Measurements from ENCODE around the gene CARD14. TPM values are rescaled to one million over a fixed set of nuclear protein-coding genes. Genes with fewer than 3 reads are reported as not detected.
A peak's percentile ranks its signal among the peaks of the same experiment; 100 is the strongest.

CARD14 gene
- total and polyA plus RNA-seq, 2 experiments from 2014 or later = 0.08 to 0.52 TPM

- Histone ChIP-seq H3K9me2 (ENCODE audit: insufficient read depth) (no peaks in the 10 kb centered on the region), H3K79me2 (replicated peaks; ENCODE audit: insufficient read depth) (peaks cover 7% of the 10 kb centered on the region; the same call in 1 of the 2 replicates), H3K4me3 (no peak overlapping the region), H3K27me3 (ENCODE audit: insufficient read depth) (no peaks in the 10 kb centered on the region), H3K36me3 (ENCODE audit: insufficient read depth) (no peaks in the 10 kb centered on the region), H3F3A (replicated peaks; ENCODE audit: low read depth) (peaks cover 7% of the 10 kb centered on the region; the same call in 1 of the 2 replicates), H2AFZ (no peak overlapping the region), H3K27ac (ENCODE audit: low read depth) (no peak overlapping the region), H4K20me1 (replicated peaks; ENCODE audit: insufficient read depth) (no peaks in the 10 kb centered on the region), H3K4me1 (ENCODE audit: insufficient read depth) (peaks cover 10% of the 10 kb centered on the region; the same call in 1 of the 2 replicates), H3K4me2 (no peak overlapping the region)
- Mint-ChIP-seq H3K4me3 (peak overlapping the region; percentile 4; the same call in 1 of the 3 replicates), H3K9me3 (no peaks in the 10 kb centered on the region; the same call in 2 of the 3 replicates), H3K27me3 (ENCODE audit: insufficient read depth, low read depth, poor library complexity) (peaks cover 6% of the 10 kb centered on the region), H3K27ac (no peak overlapping the region), H3K36me3 (ENCODE audit: low read depth) (peaks cover 12% of the 10 kb centered on the region; the same call in 2 of the 3 replicates), H3K4me1 (peaks cover 33% of the 10 kb centered on the region)
- DNase-seq (ENCODE audit: low spot score) (no peak), ATAC-seq (no peak)
- no peak for TF ChIP-seq CTCF (conservative IDR thresholded peaks at IDR 0.05; ENCODE audit: low read depth in 2 of 2)
- TF ChIP-seq REST (IDR thresholded peaks at IDR 0.05; ENCODE audit: unreplicated experiment) = no peak
- no peak for TF ChIP-seq EZH2 (IDR thresholded peaks at IDR 0.05; ENCODE audit: low read depth, unreplicated experiment)
- no peak for TF ChIP-seq NANOG (IDR thresholded peaks at IDR 0.05; ENCODE audit: borderline replicate concordance)
- TF ChIP-seq ZNF462 (CRISPR knock-in tag; IDR thresholded peaks at IDR 0.05) = no peak
- TF ChIP-seq JUNB (IDR thresholded peaks at IDR 0.05; ENCODE audit: unreplicated experiment) = no peak
These were observed 53.4 kb downstream of the CARD14 start for GRCh38 chr17:80223142-80223815.
